Measurements from ENCODE around the gene RNF145.

- TF ChIP-seq POLR2A (IDR thresholded peaks at IDR 0.05), result no peak
- TF ChIP-seq, protein P1, sequence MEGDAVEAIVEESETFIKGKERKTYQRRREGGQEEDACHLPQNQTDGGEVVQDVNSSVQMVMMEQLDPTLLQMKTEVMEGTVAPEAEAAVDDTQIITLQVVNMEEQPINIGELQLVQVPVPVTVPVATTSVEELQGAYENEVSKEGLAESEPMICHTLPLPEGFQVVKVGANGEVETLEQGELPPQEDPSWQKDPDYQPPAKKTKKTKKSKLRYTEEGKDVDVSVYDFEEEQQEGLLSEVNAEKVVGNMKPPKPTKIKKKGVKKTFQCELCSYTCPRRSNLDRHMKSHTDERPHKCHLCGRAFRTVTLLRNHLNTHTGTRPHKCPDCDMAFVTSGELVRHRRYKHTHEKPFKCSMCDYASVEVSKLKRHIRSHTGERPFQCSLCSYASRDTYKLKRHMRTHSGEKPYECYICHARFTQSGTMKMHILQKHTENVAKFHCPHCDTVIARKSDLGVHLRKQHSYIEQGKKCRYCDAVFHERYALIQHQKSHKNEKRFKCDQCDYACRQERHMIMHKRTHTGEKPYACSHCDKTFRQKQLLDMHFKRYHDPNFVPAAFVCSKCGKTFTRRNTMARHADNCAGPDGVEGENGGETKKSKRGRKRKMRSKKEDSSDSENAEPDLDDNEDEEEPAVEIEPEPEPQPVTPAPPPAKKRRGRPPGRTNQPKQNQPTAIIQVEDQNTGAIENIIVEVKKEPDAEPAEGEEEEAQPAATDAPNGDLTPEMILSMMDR (IDR thresholded peaks at IDR 0.05), result no peak
Observed at GRCh38 chr5:159131951-159132350, 77.4 kb downstream of the RNF145 start.
